GM21576 (cell line): Measurements from ENCODE around the gene ABHD14A.

Experiments used
- ATAC-seq: cut with Tn5 transposase; IDR thresholded peaks from one replicate; pipeline ENCODE4 v1.9.1; 2021; ENCODE audit warnings: mild to moderate bottlenecking, moderate library complexity; ENCODE audit not compliant: unreplicated experiment

Gene ABHD14A

GRCh38 chr3:51955175-51955892 is 19.5 kb upstream of the ABHD14A start, which contains the start of gene GPR62:
Gene GPR62 (plus strand): TSS chr3:51955381. CDS start chr3:51955653, 272 bp downstream.
- no peak for ATAC-seq

- ATAC-seq: no peak
Measured at GRCh38 chr3:51955893-51956770, 18.7 kb upstream of the ABHD14A start.

- no peak for ATAC-seq
Measured at GRCh38 chr3:51957520-51958205, 17.2 kb upstream of the ABHD14A start.

- ATAC-seq: no peak
Measured at GRCh38 chr3:51958603-51959521, 16.0 kb upstream of the ABHD14A start.

- no peak for ATAC-seq
Measured at GRCh38 chr3:51959651-51960050, 15.2 kb upstream of the ABHD14A start.

- no peak for ATAC-seq
Measured at GRCh38 chr3:51960386-51960785, 14.5 kb upstream of the ABHD14A start.

GRCh38 chr3:51961011-51961410 is 13.9 kb upstream of the ABHD14A start:
- no peak for ATAC-seq

GRCh38 chr3:51961602-51962569 is 13.0 kb upstream of the ABHD14A start:
- no peak for ATAC-seq

- no peak for ATAC-seq
Measured at GRCh38 chr3:51962854-51963530, 11.9 kb upstream of the ABHD14A start.

GRCh38 chr3:51963951-51964451 is 10.9 kb upstream of the ABHD14A start:
- ATAC-seq: no peak

- ATAC-seq: no peak
Measured at GRCh38 chr3:51964521-51964920, 10.3 kb upstream of the ABHD14A start.

GRCh38 chr3:51966016-51966415 is 8.8 kb upstream of the ABHD14A start:
- no peak for ATAC-seq

- ATAC-seq: no peak
Measured at GRCh38 chr3:51966486-51966885, 8.4 kb upstream of the ABHD14A start.

- ATAC-seq: peak; percentile 8
Measured at GRCh38 chr3:51966922-51967383, 7.9 kb upstream of the ABHD14A start.

- peak; percentile 32 for ATAC-seq
Measured at GRCh38 chr3:51967384-51968169, 7.3 kb upstream of the ABHD14A start, which contains the start of gene PCBP4. Gene PCBP4 (minus strand): TSS chr3:51967454. CDS start chr3:51961240, 6,214 bp downstream.

- ATAC-seq: no peak
Measured at GRCh38 chr3:51968170-51968775, 6.6 kb upstream of the ABHD14A start.
